Stomach smooth muscle (tissue), 2 donors: ENCODE data around the gene MRPS12.
"Not testable (repeated sequence)": the region's sequence is repeated elsewhere in the genome, so short reads cannot be mapped to it uniquely, and the experiment has no call there.

ENCODE experiments used
- H3K27ac ChIP-seq: one replicate; pipeline ENCODE4 v1.7.0; 2013; ENCODE audit warnings: mild to moderate bottlenecking, low read length, inconsistent platforms
- H3K27me3 ChIP-seq, 2 donors: one replicate each; pipeline ENCODE4 v1.7.0; 2013; ENCODE audit warnings: low read length in 2 of 2; ENCODE audit not compliant: insufficient read depth in 2 of 2, control insufficient read depth in 1 of 2
- H3K36me3 ChIP-seq, 2 donors: one replicate each; pipeline ENCODE4 v1.7.0; 2013; ENCODE audit warnings: low read length in 2 of 2; ENCODE audit not compliant: control insufficient read depth in 2 of 2, insufficient read depth in 2 of 2
- H3K4me1 ChIP-seq: one replicate; pipeline ENCODE4 v1.7.0; 2013; ENCODE audit warnings: low read length; ENCODE audit not compliant: control insufficient read depth, insufficient read depth
- H3K4me3 ChIP-seq, 2 donors: one replicate each; pipeline ENCODE4 v1.7.0; 2013; ENCODE audit warnings: low read length in 2 of 2
- H3K9ac ChIP-seq, 2 donors: one replicate each; pipeline ENCODE4 v1.7.0; 2013; ENCODE audit warnings: low read length in 2 of 2, mild to moderate bottlenecking in 1 of 2
- H3K9me3 ChIP-seq, 2 donors: one replicate each; pipeline ENCODE4 v1.7.0; 2013; ENCODE audit warnings: low read length in 2 of 2; ENCODE audit not compliant: control insufficient read depth in 2 of 2
- donor health status: healthy.
- donor health status: Pancreatic carcinoma.

The MRPS12 gene

GRCh38 chr19:38930776-38931520 lies at the start of gene MRPS12:
TSS of gene MRPS12 (plus strand) at chr19:38930944. CDS start at chr19:38931295, 351 bp downstream.
- peaks cover 7 to 14% of the 10 kb centered on the region in 2 donors for H3K36me3 ChIP-seq
- no peaks in the 10 kb centered on the region for H3K27me3 ChIP-seq
- H3K9me3 ChIP-seq, result no peaks in the 10 kb centered on the region
- H3K9ac ChIP-seq, result peak within 1 kb of the TSS; percentile 93 to 97
- peak within 1 kb of the TSS; percentile 98 to 100 for H3K4me3 ChIP-seq
- H3K27ac ChIP-seq, result peak within 1 kb of the TSS; percentile 79
- H3K4me1 ChIP-seq, result peaks cover 12% of the 10 kb centered on the region

GRCh38 chr19:38883286-38883685 lies 47.5 kb upstream of the MRPS12 start:
- Histone ChIP-seq H3K36me3 (peaks cover 15 to 16% of the 10 kb centered on the region in 2 donors), H3K9ac (no peak overlapping the region), H3K27ac (no peak overlapping the region), H3K4me1 (peaks cover 6% of the 10 kb centered on the region), H3K9me3 (no peaks in the 10 kb centered on the region), H3K4me3 (no peak overlapping the region), H3K27me3 (no peaks in the 10 kb centered on the region)

GRCh38 chr19:38884691-38885090 lies 46.1 kb upstream of the MRPS12 start:
- not testable (repeated sequence) for H3K9me3 ChIP-seq, H3K4me3 ChIP-seq, H3K27ac ChIP-seq, H3K4me1 ChIP-seq, H3K27me3 ChIP-seq, H3K9ac ChIP-seq
- peaks cover 25 to 26% of the 10 kb centered on the region in 2 donors for H3K36me3 ChIP-seq

GRCh38 chr19:38888876-38889275 lies 41.9 kb upstream of the MRPS12 start:
- H3K27me3 ChIP-seq, result no peaks in the 10 kb centered on the region
- H3K4me1 ChIP-seq, result peaks cover 6% of the 10 kb centered on the region
- no peak overlapping the region for H3K27ac ChIP-seq
- H3K4me3 ChIP-seq, result no peak overlapping the region
- H3K9me3 ChIP-seq, result no peaks in the 10 kb centered on the region
- H3K36me3 ChIP-seq, result peaks cover 27 to 33% of the 10 kb centered on the region in 2 donors
- H3K9ac ChIP-seq, result no peak overlapping the region

- H3K4me1 ChIP-seq, result peaks cover 6% of the 10 kb centered on the region
- no peaks in the 10 kb centered on the region for H3K9me3 ChIP-seq
- no peak overlapping the region for H3K9ac ChIP-seq
- no peaks in the 10 kb centered on the region for H3K27me3 ChIP-seq
- H3K27ac ChIP-seq, result no peak overlapping the region
- H3K4me3 ChIP-seq, result no peak overlapping the region
- H3K36me3 ChIP-seq, result peaks cover 27 to 33% of the 10 kb centered on the region in 2 donors
These were observed 40.9 kb upstream of the MRPS12 start for GRCh38 chr19:38889803-38890202.

- Histone ChIP-seq H3K4me3 (no peak overlapping the region), H3K27ac (no peak overlapping the region), H3K36me3 (peaks cover 27 to 33% of the 10 kb centered on the region in 2 donors), H3K9ac (no peak overlapping the region), H3K27me3 (no peaks in the 10 kb centered on the region), H3K9me3 (no peaks in the 10 kb centered on the region), H3K4me1 (peaks cover 6% of the 10 kb centered on the region)
These were observed 40.1 kb upstream of the MRPS12 start for GRCh38 chr19:38890686-38891085.

- peak overlapping the region in 1 of 2 donors; percentile 5 for H3K9ac ChIP-seq
These were observed 39.0 kb upstream of the MRPS12 start for GRCh38 chr19:38891771-38892170.

GRCh38 chr19:38892841-38893240 lies 37.9 kb upstream of the MRPS12 start:
- Histone ChIP-seq H3K9me3 (no peaks in the 10 kb centered on the region), H3K27ac (no peak overlapping the region), H3K4me3 (no peak overlapping the region), H3K9ac (peak overlapping the region in 1 of 2 donors; percentile 33), H3K36me3 (peaks cover 26 to 33% of the 10 kb centered on the region in 2 donors), H3K4me1 (peaks cover 5% of the 10 kb centered on the region), H3K27me3 (no peaks in the 10 kb centered on the region)

More at GRCh38 chr19:38891771-38892170, 39.0 kb upstream of the MRPS12 start:
- no peaks in the 10 kb centered on the region for H3K27me3 ChIP-seq
- no peak overlapping the region for H3K4me3 ChIP-seq
- H3K4me1 ChIP-seq, result no peaks in the 10 kb centered on the region
- H3K27ac ChIP-seq, result no peak overlapping the region
- H3K36me3 ChIP-seq, result peaks cover 27 to 33% of the 10 kb centered on the region in 2 donors
- no peaks in the 10 kb centered on the region for H3K9me3 ChIP-seq

- Histone ChIP-seq H3K4me3 (no peak overlapping the region), H3K27me3 (no peaks in the 10 kb centered on the region), H3K27ac (no peak overlapping the region), H3K9ac (no peak overlapping the region), H3K4me1 (peaks cover 10% of the 10 kb centered on the region), H3K9me3 (no peaks in the 10 kb centered on the region), H3K36me3 (peaks cover 21 to 32% of the 10 kb centered on the region in 2 donors)
These were observed 37.4 kb upstream of the MRPS12 start for GRCh38 chr19:38893341-38893771.

GRCh38 chr19:38894968-38895367 lies 35.8 kb upstream of the MRPS12 start:
- Histone ChIP-seq H3K9ac (no peak overlapping the region), H3K4me1 (peaks cover 21% of the 10 kb centered on the region)

More at GRCh38 chr19:38894968-38895367, 35.8 kb upstream of the MRPS12 start:
- Histone ChIP-seq H3K27me3 (no peaks in the 10 kb centered on the region), H3K4me3 (no peak overlapping the region), H3K27ac (no peak overlapping the region), H3K9me3 (no peaks in the 10 kb centered on the region), H3K36me3 (peaks cover 10 to 17% of the 10 kb centered on the region in 2 donors)
